Suppressor macrophage (primary cell): Measurements from ENCODE around the gene GPR39.
"Not testable (repeated sequence)": the region's sequence is repeated elsewhere in the genome, so short reads cannot be mapped to it uniquely, and the experiment has no call there.

Source experiments
- DNase-seq, 4 experiments: peaks; one replicate each; pipeline ENCODE4 v3.0.0-alpha.2; 2020 to 2022
- total RNA-seq, 17 experiments: gene quantifications; one replicate each; lab custom pipeline; 2026; ENCODE audit warnings: mixed read lengths in 6 of 17, inconsistent platforms in 3 of 17; lab: John Stamatoyannopoulos, UW

Gene GPR39
- total RNA-seq: 0 to 1.3 (median 0) reads per million in 17 experiments

- peak in 1 of 4 experiments; percentile 4 for DNase-seq
Measured at GRCh38 chr2:132416723-132417395, at the start of gene GPR39. Gene GPR39 (plus strand): TSS chr2:132416805.

- no peak for DNase-seq
Measured at GRCh38 chr2:132368191-132368590, 48.4 kb upstream of the GPR39 start.

- DNase-seq: peak; percentile 24 to 61 (median 47)
Measured at GRCh38 chr2:132372276-132372675, 44.3 kb upstream of the GPR39 start.

- no peak for DNase-seq
Measured at GRCh38 chr2:132373391-132374135, 43.0 kb upstream of the GPR39 start.

GRCh38 chr2:132374151-132374550, 42.5 kb upstream of the GPR39 start:
- no peak for DNase-seq

- DNase-seq: peak in 2 of 4 experiments; percentile 7 to 20
Measured at GRCh38 chr2:132374551-132374950, 42.1 kb upstream of the GPR39 start.

- peak in 3 of 4 experiments; percentile 5 to 25 (median 10) for DNase-seq
Measured at GRCh38 chr2:132374961-132375360, 41.6 kb upstream of the GPR39 start.

- no peak for DNase-seq
Measured at GRCh38 chr2:132381376-132381775, 35.2 kb upstream of the GPR39 start.

- DNase-seq: peak in 3 of 4 experiments; percentile 9 to 16 (median 16)
Measured at GRCh38 chr2:132383956-132384355, 32.6 kb upstream of the GPR39 start.

GRCh38 chr2:132384491-132385151, 32.0 kb upstream of the GPR39 start:
- DNase-seq: peak; percentile 63 to 88 (median 76)

- no peak for DNase-seq
Measured at GRCh38 chr2:132387126-132387525, 29.5 kb upstream of the GPR39 start.

- no peak for DNase-seq
Measured at GRCh38 chr2:132390076-132390475, 26.5 kb upstream of the GPR39 start.

GRCh38 chr2:132391378-132391777, 25.2 kb upstream of the GPR39 start:
- DNase-seq: no peak

- no peak for DNase-seq
Measured at GRCh38 chr2:132392221-132392620, 24.4 kb upstream of the GPR39 start.

- DNase-seq: no peak
Measured at GRCh38 chr2:132392879-132393278, 23.7 kb upstream of the GPR39 start.

- DNase-seq: not testable (repeated sequence)
Measured at GRCh38 chr2:132397042-132397441, 19.6 kb upstream of the GPR39 start.

- DNase-seq: peak in 3 of 4 experiments; percentile 11 to 19 (median 14)
Measured at GRCh38 chr2:132400169-132400900, 16.3 kb upstream of the GPR39 start.

GRCh38 chr2:132400901-132401240, 15.7 kb upstream of the GPR39 start:
- DNase-seq: no peak

- no peak for DNase-seq
Measured at GRCh38 chr2:132401326-132401725, 15.3 kb upstream of the GPR39 start.

- no peak for DNase-seq
Measured at GRCh38 chr2:132403146-132403545, 13.5 kb upstream of the GPR39 start.

GRCh38 chr2:132404056-132404455, 12.5 kb upstream of the GPR39 start:
- DNase-seq: no peak

- DNase-seq: no peak
Measured at GRCh38 chr2:132407784-132408183, 8.8 kb upstream of the GPR39 start.

- no peak for DNase-seq
Measured at GRCh38 chr2:132412021-132412420, 4.6 kb upstream of the GPR39 start.
